ENCODE data around the gene TIAM2. TPM values are rescaled to one million over a fixed set of nuclear protein-coding genes. Genes with fewer than 3 reads are reported as not detected.

Gene TIAM2
- total RNA-seq, 1 donor from 2014 or later = 3.7 TPM

- TF ChIP-seq, protein P1, sequence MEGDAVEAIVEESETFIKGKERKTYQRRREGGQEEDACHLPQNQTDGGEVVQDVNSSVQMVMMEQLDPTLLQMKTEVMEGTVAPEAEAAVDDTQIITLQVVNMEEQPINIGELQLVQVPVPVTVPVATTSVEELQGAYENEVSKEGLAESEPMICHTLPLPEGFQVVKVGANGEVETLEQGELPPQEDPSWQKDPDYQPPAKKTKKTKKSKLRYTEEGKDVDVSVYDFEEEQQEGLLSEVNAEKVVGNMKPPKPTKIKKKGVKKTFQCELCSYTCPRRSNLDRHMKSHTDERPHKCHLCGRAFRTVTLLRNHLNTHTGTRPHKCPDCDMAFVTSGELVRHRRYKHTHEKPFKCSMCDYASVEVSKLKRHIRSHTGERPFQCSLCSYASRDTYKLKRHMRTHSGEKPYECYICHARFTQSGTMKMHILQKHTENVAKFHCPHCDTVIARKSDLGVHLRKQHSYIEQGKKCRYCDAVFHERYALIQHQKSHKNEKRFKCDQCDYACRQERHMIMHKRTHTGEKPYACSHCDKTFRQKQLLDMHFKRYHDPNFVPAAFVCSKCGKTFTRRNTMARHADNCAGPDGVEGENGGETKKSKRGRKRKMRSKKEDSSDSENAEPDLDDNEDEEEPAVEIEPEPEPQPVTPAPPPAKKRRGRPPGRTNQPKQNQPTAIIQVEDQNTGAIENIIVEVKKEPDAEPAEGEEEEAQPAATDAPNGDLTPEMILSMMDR (IDR thresholded peaks at IDR 0.05) = no peak
These were observed 69.2 kb downstream of the TIAM2 start for GRCh38 chr6:155064303-155064702.

DNA sequence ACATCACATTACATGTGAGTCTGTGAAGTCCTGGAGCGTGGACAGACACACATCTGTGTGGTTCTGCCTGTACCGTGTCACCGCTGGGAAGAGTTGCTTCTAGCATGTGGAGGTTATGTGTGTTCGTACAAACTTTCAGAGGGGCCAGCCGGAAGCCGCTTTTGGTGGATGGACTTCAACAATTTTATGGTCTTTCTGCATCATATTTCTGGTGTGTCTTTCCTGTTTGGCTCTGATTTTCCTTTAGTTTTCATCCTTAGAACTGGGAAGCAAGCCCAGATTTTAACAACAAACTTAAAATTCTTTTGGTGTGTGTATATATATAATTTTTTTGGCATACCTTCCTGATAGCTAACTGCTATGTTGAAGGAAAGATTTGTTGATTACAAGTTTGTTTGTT is 71.2 kb downstream of the TIAM2 start:
- Histone ChIP-seq H3K4me1 (peaks cover 0 to 11% of the 10 kb centered on the region in 2 donors), H3K9me3 (no peaks in the 10 kb centered on the region), H3K27me3 (no peaks in the 10 kb centered on the region), H3K4me3 (no peak overlapping the region), H3K36me3 (no peaks in the 10 kb centered on the region), H3K27ac (no peak overlapping the region)
- DNase-seq (ENCODE audit: low spot score in 2 of 2) = no peak
- TF ChIP-seq, protein P1 (IDR thresholded peaks at IDR 0.05) = no peak
- intact Hi-C loops (cut with DNase I) = no loop called here

More at GRCh38 chr6:155064303-155064702, 69.2 kb downstream of the TIAM2 start:
- Histone ChIP-seq H3K36me3 (no peaks in the 10 kb centered on the region), H3K27me3 (no peaks in the 10 kb centered on the region), H3K4me1 (peaks cover 0 to 11% of the 10 kb centered on the region in 2 donors), H3K27ac (peak overlapping the region in 1 of 2 donors; percentile 22), H3K9me3 (no peaks in the 10 kb centered on the region), H3K4me3 (no peak overlapping the region)
- intact Hi-C loops (cut with DNase I) = no loop called here
- DNase-seq (ENCODE audit: low spot score in 2 of 2) = no peak

DNA sequence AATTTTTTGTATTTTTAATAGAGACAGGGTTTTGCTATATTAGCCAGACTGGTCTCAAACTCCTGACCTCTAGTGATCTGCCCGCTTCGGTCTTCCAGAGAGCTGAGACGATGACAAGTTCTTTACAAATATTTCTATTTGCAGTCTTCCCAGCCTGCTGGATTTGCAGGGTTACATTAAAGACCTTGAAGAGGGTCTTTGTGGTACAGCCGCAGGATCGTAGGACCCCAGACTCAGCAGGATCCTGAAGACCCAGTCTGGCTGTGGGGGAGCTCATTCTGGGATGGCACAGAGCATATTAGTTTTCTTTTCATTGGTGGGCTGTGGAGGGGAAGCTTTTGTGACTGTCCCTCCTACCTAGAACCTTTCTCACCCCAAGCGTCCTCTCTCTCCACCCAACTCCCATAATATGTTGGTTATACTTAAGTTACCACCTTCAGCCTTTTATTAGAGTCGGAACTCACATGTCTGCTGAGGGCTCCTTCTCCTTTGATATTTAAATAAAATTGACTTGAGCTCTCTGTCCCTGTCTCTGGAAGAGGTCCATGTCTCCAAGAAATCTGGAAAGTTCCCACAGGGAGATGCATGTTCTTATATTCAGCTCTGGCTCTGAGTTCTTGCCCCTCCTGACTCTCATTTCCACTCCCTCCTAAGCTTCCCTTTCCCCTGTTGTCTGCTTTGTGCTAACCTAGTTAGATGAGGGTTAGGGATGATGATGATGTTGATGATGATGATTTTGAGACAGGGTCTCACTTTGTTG is 72.0 kb downstream of the TIAM2 start:
- TF ChIP-seq, protein P1 (IDR thresholded peaks at IDR 0.05) = no peak
- Histone ChIP-seq H3K4me3 (no peak overlapping the region), H3K27me3 (no peaks in the 10 kb centered on the region), H3K36me3 (no peaks in the 10 kb centered on the region), H3K9me3 (no peaks in the 10 kb centered on the region), H3K4me1 (peaks cover 0 to 11% of the 10 kb centered on the region in 2 donors), H3K27ac (no peak overlapping the region)
- intact Hi-C loops (cut with DNase I) = no loop called here
- DNase-seq (ENCODE audit: low spot score in 2 of 2) = no peak

DNA sequence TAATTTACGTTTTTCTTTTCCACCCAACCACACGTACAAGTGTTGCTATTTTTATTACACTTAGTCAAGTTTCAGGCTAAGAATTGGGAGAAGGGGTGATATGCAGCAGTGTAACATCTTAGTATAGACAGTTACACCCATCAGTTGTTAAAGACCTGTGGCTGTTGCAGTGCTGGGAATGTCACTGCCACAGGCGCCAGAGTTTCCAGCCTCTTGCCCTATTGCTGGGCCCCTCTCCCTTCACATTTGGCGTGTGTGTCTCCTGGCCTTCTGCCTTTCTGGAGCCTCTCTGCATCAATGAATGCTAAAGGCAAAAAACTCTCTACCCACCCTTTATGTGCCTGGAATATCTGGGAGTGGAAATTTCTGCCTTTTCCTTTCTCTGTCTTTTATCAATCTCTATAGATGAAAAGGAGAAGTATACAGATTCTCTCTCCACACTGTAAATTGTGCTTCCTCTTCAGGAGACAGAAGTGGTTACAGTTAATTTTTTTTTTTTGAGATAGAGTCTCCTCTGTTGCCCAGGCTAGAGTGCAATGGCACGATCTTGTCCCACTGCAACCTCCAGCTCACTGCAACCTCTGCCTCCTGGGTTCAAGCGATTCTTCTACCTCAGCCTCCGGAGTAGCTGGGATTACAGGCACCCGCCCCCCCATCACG is 73.0 kb downstream of the TIAM2 start:
- Histone ChIP-seq H3K27ac (no peak overlapping the region), H3K9me3 (no peaks in the 10 kb centered on the region), H3K4me3 (no peak overlapping the region), H3K27me3 (no peaks in the 10 kb centered on the region), H3K4me1 (peaks cover 0 to 11% of the 10 kb centered on the region in 2 donors), H3K36me3 (no peaks in the 10 kb centered on the region)
- DNase-seq (ENCODE audit: low spot score in 2 of 2) = no peak
- intact Hi-C loops (cut with DNase I) = no loop called here
- TF ChIP-seq, protein P1 (IDR thresholded peaks at IDR 0.05) = no peak

DNA sequence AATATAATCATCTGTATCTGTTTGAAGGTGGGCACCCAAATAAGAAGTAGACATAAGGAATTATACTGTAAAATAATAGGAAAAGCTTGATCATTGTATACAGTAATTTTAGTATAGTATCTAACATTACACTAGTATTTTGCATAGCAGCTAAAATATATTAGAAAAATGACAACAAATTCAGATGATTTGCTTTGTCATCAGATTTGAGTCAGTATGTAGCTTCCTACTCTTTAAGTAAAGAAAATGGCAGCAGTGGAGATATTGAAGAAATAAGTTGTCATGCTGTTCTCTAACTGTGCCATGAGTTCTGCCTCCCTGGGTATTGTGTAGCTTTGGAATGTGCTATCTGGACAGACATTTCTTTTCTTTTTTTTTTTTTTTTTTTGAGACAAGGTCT is 74.4 kb downstream of the TIAM2 start:
- no peaks in the 10 kb centered on the region for H3K36me3 ChIP-seq
- no peak for DNase-seq (ENCODE audit: low spot score in 2 of 2)
- peaks cover 0 to 7% of the 10 kb centered on the region in 2 donors for H3K4me1 ChIP-seq
- no peaks in the 10 kb centered on the region for H3K27me3 ChIP-seq
- no peak overlapping the region for H3K27ac ChIP-seq
- no peak overlapping the region for H3K4me3 ChIP-seq
- TF ChIP-seq, protein P1 (IDR thresholded peaks at IDR 0.05) = no peak
- intact Hi-C loops (cut with DNase I) = no loop called here
- H3K9me3 ChIP-seq = no peaks in the 10 kb centered on the region

Measured in ascending aorta (tissue), 2 donors.